DMS53 treated with DMSO at 0.1 percent for 48 hours (cell line): ENCODE measurements around the gene TMEM141.

Experiments
- DNase-seq: peaks from one replicate; lab custom pipeline; 2025; ENCODE audit not compliant: unreplicated experiment; lab: John Stamatoyannopoulos, UW

TMEM141 gene

DNA sequence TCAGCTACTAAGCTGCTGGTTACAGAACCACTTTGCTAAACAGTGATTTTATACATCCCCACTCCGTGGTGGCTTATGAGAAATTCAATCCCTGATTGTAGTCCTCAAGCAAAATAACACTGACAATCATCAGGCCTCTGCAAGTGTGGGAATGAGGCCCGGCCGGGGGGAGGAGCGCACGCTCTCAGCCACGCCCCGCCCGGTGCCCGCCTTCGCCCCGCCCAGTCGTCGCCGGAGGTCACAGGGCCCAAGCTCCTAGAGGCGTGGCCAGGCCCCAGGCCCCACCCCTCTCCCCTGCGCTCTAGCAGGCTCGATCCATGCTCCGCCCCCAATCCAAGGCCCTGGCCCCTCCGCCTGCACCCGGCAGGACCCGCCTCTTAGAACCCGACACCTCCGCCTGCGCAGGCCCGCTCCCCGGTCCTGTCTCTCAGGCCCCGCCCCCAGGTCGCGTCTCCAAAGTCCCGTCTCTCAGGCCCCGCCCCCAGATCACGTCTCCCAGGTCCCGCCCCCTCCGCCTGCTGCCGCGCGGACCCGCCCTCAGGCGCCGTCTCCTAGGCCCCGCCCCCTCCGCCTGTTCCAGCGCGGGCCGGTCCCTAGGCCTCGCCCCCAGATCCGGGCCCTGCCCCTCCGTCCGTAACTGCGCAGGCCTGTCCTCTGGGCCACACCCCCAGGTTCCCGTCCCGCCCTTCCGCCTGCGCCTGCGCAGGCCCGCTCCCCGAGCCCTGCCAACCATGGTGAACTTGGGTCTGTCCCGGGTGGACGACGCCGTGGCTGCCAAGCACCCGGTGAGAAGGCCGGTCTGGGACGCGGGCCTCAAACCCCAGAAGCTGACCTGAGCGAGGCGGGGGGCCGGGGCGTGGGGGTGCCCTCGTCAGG, at the start of gene TMEM141:
Gene TMEM141, plus strand, starts transcription at position 705 of the 876 bp plus-strand sequence. Its CDS starts 27 bp downstream, at position 732.
- DNase-seq = peak; percentile 96

DNA sequence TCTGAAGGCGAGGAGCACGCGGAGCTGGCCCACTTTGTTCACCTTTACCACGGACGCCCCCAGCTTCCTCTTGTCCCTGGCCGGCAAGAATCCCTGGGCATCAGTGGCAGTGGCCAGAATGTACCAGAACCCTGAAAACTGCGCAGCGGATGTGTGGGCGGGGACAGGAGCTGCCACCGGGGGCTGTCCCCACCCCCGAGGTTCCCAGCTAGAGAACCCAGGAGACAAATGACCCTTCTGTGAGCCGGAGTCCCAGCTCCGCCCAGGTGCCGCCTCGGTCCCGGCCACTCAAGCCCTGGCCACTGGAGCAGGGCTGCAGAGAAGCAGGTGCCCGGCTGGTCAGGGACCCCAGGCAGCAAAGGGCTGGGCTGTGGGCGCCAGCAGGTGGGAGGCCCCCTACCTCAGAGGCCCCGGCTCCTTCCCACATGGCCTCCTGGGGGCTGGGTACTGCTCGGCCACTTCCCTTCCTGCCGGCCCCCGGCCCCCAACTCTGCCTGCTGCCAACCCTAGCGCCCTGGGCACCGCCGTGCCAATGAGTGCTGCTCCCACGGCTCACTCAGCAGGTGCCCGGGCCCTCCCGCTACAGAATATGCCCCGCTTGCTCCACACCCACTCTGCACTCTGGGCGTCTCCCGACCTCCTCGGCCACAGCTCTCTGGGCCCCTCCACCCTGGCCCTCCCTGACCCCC, 49.1 kb upstream of the TMEM141 start:
- peak; percentile 56 for DNase-seq

DNA sequence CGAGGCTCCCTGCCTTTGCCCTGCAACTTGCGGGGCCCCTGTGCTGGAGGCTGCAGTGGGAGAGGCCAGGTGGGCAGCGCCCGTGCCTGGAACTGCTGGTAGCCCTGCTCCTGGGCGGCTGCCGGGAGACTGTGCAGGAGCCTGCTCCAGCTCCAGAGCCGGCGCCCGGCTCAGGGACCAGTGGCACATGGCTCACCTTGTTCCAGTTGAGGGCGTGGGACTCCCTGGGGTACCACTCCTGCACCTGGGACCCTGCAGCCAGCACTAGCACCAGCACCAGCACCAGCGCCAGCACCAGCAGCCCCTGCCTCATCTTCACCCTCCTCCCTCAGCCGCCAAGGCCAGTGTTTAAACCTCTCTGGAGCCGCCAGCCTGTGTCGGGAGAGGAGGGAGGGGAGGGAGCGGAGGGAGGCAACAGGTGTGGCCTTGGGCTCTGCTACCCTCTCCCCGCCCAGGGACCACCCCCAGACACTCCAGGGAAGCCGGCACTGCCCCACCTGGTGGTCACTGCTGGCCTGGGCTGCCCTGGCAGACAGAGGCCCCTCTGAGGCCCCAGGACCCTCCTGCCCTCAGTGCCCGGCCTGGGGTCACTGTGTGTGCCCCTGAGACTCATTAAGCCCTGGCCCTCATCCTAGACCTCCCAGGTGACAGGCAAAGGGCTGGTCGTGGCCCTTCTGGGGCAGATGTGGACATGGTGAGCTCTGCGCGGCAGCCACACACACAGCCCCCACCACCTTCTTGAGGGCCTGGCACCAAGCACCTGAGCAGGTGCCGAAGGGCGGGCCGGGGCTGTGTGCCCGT, 48.4 kb upstream of the TMEM141 start, which contains the start of gene LCN10:
Gene LCN10, minus strand, starts transcription at position 350 of the 801 bp plus-strand sequence. Its CDS starts 37 bp downstream, at position 313.
- DNase-seq = peak; percentile 59

DNA sequence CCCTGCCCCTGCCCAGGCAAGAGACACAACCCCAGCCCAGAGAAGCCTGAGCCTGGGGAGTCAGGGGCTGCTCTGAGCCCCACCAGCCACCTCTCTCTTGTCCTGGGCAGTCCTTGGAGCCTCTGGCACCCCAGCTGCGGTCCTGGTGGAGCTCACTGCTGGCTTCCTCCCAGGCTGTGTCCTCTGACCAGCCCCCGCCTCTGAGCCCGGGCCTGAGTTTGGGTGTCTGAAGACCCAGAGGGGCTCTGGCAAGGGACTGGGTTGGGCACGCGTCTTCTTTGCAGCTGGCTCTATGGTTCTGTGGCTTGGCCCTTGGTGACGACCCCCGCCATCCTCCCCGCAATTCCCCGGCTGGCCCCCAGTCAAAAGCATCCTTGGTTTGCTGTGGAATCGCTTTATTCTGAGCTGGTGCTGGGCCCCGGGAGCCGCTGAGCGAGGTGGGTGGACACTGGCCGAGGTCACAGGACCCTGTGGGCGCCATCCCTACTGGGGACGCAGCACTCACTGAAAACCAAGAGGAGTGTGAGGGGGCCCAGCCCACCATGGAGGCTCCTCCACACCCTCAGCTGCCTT, 47.4 kb upstream of the TMEM141 start:
- no peak for DNase-seq

DNA sequence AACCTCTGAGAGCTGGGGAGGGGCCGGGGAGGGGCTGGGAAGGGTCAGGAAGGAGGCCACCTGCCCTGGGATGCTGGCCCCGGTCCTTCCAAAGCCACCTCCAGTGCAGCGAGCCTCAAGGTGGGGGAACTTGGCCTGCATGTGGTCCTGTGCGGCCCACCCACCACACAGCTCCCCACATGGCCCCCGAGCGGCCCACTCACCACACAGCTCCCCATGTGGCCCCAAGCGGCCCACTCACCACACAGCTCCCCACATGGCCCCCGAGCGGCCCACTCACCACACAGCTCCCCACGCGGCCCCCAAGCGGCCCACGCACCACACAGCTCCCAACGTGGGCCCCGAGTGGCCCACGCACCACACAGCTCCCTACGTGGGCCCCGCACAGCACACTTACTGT, 46.4 kb upstream of the TMEM141 start:
- no peak for DNase-seq

DNA sequence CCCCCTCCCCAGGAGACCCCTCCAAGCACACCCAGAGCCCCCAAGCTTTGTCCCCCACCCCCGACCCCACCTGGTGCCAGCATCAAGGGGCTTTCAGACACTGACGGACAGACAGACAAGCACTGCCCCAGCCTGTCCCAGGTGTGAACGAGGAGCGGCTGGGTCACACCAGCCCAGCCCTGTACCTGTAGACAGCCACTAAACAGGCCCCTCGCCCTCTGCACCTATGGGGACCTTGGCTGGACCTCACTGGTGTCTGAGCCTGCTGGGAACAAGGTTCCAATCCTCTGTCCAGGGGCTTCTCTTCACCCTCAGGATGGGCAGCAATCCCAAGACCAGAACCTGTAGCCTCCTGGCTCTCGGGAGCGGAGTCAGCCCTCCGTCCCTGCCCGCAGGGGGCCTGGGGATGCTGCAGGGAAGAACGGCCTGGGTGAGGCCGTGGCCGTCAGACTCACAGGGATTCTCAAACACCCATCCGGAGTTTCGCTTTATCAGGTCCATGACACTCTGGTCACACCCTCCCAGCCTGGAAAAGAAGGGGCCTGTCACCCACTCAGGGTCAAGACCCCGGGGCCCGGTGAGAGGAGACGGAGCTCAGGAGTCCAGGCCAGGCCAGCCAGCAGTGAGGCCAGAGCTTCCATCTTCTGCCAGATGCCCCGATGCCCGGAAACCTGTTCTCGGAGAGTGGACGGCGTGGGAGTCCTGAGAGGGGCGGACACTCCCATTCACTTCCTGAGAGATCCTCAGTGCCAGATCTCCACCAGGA, 45.6 kb upstream of the TMEM141 start:
- no peak for DNase-seq

DNA sequence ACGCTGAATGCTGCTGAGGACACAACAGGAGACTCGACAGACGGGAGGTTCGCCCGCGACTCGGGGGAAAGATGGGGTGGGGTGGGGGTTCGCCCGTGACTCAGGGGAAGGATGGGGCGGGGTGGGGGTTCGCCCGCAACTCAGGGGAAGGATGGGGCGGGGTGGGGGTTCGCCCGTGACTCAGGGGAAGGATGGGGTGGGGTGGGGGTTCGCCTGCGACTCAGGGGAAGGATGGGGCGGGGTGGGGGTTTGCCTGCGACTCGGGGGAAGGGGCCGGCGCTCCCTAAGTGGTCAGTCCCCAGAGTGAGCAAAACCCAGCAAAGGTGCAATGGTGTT, 45.0 kb upstream of the TMEM141 start:
- DNase-seq = no peak

DNA sequence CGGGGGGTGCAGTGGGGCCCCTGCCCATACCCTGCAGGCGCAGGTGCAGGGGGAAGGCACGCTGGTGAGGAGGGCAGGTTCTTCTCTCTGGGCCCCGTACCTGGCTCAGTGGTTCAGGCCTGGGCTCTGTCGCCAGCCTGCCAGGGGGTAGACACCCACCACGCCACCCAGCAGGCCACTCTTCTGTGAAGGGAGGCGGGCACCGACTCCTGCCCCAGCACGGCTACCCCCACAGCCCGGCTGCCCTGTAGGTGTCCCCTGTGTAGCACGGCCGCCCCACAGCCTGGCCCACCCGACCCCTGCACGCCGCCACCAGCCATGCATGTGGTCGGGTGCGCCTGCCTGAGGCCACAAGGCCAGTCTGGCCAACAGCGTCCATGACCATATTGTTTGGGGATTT, 44.5 kb upstream of the TMEM141 start:
- no peak for DNase-seq

DNA sequence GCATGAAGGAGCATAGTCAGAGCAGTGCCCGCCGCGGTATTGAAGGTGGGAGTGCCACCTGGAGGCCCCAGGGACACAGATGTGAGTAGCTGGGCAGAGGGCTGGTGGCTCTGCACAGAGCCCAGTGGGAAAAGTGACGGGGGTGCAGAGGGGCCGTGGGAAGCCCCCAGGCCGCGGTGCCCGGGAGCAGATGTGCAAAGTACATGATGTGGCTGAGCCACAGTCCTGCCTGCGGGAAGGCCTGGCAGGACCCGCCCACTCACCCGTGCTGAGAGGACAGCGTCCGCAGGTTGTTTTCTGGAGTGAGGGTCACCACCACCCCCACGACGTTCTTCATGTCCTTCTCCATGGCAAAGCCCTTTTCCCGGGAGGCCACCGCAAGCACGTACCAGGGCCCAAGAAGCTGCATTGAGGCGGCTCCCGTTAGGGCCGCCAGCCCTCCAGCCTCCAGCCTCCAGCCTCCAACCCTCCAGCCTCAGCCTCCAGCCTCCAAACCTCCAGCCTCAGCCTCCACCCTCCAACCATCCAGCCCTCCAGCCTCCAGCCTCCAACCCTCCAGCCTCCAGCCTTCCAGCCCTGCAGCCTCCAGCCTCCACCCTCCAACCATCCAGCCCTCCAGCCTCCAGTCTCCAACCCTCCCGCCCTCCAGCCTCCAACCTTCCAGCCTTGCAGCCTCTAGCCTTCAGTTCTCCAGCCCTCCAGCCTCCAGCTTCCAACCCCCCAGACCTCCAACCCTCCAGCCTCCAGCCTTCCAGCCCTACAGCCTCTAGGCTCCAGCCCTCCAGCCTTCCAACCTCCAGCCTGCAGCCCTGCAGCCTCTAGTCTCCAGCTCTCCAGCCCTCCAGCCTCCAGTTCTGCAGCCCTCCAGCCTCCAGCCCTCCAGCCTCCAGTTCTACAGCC, 43.7 kb upstream of the TMEM141 start:
- DNase-seq = no peak

DNA sequence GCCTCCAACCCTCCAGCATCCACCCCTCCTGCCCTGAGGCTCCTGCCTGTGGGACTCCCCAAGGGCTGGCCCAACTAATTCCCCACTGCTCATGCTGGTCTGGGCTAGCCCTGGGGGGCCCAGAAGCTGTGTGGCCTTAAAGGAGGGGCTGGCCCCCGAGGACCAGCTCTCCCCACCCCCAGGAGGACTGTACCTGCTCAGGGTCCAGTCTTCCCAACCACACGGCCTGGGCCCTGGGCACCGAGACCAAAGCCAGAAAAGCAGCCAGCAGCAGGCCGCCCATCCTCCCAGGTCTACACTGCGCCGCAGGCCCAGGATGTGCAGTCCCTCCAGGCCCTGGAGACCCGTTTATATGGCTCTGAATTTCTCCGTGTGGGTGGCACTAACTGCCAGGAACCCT, 42.9 kb upstream of the TMEM141 start, which contains the start of gene LCN6:
Gene LCN6, minus strand, starts transcription at position 325 of the 400 bp plus-strand sequence. Its CDS starts 42 bp downstream, at position 283.
- no peak for DNase-seq

DNA sequence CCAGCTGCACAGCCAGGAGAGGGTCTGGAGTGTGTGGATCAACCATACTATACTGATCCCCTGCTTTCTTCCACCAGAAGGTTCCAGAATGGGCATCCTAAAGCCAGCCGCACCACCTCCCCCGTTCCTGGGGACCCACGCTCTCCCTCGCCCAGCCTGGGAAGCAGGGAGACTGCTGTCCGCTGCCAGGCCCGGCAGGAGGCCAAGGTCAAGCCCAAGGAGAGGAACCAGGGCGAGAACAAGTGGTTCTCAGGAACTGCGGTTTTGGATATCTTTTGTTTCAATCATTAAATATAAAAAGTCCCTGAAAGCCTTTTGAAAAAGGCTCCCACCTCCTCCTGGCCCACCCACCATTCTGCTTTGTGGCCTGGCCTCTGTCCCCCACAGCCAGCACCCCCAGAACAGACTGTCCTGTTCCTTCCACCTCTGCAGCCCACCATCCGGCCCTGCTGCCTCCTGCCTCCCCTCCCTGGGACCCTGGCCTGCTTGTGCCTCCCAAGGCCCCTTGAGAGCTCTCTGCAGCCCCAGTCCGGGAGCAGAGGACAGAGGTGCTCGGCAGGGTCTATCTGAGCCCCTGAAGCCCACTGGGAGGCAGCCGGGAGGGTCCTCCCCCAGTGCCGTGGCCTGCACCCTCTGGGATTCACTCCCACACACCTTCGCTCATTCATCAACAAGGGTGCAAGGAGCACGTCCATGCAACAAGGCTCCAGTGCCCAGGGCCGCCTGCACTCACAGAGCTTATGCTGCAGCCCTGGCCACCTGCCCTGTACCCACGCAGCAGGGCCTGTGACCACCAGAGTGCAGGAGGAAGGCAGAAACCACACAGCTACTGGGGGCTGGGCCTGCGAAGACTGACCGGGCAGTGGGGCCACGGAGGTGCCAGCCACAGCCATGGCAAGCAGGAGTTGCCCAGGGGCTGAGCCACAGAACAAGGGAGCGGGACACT, 42.2 kb upstream of the TMEM141 start:
- no peak for DNase-seq

DNA sequence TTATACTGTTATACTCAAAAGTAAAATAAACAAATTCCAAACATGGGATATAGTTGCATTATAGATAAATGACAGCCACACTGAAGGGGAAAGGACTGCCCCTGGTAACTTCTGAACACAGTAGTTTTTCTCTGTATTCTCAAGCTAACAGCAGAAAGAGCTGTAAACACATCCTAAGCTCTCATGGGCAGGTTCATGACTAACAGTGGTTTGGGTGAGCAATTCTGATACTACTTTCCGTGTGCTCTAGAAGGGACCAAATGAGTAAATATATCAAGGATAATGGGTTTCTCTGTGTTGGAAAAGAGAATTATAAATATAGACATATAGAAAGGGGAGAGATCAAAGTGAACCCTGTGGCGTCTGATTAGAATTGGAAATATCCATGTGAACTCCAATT, 40.6 kb upstream of the TMEM141 start:
- DNase-seq = no peak

DNA sequence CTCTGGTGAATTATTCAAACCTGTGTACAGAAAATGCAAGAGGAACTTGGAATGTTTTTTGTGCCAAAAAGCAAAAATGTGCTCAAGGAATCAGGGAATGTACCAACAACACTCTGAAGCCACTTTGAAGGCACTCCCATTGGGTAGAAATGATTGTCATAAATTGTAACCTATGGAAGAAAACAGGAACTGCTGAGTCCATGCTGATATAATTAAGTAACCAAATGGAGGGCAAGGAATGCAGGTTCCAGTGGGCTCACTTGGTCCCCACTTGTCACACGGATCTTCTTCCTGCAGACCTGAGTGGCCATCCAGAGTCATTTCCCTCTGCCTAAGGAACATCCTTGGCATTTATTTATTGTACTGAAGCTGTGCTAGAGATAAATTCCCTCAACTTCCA, 39.9 kb upstream of the TMEM141 start:
- DNase-seq = no peak

DNA sequence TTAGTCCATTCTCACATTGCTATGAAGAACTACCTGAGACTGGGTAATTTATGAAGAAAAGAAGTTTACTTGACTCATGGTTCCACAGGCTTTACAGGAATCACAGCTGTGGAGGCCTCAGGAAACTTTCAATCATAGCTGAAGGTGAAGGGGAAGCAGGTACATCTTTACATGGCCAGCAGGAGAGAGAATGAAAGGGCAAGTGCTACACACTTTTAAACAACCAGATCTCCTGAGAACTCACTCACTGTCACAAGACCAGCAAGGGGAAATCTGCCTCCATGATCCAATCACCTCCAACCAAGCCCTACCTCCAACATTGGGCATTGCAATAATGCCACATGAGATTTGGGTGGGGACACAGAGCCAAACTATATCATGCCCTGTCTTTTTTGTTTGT, 39.3 kb upstream of the TMEM141 start:
- DNase-seq = no peak

DNA sequence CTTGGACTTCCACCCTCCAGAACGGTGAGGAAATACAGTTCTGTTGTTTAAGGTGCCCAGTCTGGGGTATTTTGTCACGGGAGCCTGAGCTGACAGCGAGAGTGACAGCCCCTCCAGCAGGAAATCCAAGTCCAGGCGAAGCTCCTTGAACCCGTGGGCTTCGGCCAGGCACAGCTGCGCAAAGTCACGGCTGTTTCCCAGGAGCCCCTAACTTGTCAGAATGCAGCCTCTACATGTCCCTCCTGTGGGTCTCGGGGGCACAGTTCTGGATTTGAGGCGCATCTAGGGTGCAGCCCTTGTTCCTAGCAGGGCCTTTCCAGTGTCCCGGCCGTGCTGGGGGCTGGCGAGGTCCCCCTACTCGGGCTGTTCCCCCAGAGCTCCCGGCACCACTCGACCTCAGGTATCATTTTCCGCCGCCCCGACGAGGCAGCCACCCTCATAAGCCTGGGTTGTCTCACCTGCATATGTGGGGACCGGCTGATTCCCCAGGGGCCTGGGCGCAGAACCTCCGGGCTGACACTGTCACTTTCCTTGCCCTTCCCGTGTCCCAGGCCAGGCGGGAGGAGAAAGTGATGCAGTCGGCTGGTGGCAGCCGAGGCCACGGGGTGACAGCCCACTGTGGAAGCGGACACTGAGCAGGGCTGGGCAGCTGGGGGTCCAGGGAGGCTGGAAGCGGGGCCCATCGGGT, 37.6 kb upstream of the TMEM141 start:
- no peak for DNase-seq

DNA sequence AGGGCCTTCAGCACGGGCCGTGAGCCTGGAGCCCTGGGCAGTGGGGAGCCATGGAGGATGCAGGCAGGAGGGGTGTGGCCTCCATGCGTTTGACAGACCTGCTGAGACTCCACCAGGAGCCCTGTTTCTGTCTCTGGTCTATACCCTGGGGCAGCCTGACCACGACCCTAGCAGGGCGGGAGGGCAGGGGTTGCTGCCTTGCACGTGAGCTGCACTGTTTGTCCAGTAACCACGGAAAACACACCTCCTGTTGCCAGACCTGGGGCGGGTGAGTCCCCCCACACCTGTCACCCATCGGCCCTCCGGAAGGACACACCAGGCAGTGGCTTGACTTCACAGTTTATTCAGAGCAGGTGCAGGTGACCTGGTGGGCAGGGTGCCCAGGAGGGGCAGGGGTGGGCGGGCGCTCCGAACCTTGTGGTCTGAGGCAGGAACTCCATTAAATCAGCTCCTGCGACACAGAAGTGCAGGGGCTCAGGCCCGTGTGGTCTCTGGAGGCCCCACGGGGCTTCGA, 37.0 kb upstream of the TMEM141 start:
- peak; percentile 9 for DNase-seq

DNA sequence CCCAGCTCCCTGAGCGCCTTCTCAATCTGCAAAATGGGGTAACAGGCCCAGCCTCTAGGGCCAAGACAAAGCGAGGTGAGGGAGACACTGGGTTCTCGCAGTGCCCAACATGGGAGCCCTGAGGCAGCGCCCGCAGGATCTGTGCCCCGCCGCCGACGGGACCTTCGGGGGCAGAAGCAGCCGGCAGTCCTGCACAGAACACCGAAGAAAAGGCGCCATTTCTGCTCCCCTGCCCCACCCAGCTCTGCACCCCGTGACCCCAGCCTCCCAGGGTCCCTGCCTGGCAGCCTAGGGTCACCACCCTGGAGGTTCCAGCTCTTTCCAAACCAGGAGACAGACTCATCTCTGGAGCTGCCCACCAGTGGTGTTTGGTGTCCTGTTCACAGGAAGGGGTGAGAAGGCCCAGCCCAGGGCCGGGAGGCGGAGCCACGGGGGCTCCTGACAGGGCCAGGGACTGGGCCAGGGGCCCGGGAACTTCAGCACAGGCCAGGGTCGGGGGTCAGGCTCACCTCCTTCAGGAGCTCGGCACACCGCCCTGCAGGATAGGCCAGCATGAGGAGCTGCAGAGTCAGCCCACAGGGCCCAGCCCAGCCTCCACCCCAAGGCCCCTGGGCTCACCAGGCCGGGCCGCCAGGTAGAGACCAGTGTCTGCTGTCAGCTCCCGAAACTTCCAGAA, 36.4 kb upstream of the TMEM141 start:
- no peak for DNase-seq
